ELF-1 (cell line): ENCODE data around the gene NAA10.
A peak's percentile ranks its signal among the peaks of the same experiment; 100 is the strongest.

Experiments
- DNase-seq: peaks from one replicate; pipeline ENCODE4 v3.0.0-alpha.2; 2016; ENCODE audit warnings: low read depth, low spot score

NAA10 gene

DNA sequence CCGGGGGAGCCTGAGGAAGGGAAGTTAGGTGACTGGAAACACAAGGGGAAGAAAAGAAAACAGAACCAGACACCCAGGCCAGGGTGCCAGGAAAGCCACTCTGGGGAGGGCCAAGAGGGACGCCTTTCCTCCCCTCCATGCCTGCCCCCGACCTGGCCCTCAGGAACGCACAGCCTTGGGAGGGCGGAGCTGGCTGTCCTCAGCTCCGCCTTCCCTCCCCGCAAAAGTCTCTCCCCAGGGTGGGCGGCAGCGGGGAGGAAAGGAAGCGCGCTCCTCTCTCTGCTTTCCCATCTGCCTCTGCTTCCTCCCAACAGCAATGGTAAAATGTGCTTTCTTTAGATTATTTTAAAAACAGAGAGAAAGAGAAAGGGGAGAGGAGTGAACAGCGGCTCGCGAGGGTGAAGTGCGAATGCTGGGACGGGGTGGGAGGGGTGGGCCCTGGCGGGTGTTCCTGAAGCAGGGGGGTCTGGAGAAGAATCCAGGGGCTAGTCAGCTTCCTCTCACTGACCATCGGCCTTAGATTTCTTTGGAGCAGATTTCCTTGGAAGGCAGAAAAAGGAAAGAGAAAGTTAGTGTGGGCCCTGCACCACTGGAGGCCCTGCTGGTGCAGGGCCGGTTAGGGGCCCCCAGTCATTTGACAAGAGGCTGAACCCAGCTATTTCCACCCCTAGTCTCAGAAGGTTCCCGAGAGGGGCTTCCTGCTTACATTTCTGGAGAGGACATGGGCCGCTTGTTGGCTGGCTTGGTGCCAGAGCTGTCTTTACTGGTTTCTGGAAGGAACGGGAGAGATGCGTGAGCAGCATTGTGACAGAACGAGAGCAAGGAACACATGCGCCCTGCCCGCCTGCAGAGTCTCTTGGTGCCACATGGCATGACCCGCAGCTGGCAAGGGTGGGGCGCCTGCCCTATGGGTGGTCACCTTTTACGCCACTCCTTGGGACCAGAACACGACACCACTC is 14.3 kb upstream of the NAA10 start:
- peak; percentile 42 for DNase-seq

DNA sequence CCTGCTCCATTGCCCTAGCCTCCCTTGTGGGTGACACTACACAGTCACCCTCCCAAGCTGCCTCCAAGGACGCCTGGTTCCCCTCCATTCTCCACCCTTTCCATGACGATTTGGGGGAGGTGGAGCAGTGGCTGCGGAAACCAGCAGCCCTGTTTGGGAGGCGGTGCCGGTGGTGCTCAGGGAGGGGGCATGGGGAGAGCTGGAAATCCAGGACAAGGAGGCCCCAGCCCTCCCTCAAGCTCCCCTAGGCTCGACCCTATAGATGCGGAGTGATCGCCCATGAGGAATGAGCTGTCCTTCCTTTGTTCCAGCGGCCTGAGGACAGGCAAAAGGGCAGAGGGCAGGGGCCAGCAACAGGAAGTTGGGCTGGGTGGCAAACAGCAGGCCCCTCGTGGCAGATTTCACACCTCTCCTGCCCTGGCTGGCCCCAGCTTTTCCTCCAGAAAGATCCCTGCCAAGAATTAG is 13.2 kb upstream of the NAA10 start:
- peak; percentile 61 for DNase-seq

DNA sequence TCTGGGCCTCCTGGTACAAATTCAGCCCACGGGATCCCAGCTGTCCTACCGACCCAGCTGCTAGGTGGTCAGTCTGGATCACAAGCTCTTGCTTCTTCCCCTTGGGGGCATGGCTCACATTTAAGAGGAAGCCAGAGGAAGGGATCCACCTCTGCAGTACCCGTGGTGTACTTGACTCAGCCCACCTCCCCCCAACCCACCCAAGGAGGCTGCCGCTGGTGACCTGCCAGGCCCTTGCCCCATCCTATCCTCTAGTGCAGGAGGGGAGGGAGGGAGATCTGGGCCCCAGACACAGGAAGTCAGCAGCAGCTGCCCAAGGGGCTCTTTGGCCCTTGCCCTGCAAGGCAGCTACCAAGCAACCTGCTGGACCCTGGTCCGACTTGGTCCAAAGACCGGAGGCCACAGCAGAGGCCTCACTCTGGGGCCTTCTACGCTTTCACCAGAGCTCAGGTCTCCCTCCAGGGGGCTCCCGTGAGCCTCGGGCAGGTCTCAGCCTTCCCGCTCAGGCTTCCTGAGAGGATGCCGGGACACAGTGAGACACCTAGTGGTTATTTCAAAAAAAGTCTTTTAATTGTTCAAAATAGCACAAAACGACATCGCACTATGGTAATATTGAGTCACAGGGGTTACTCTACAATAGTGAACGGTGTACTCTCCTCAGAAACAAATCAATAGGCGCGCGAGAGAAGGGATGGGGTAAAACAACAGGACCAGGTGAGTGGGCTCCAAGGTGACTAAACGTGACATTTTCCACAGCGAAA is 12.4 kb upstream of the NAA10 start:
- peak; percentile 89 for DNase-seq

DNA sequence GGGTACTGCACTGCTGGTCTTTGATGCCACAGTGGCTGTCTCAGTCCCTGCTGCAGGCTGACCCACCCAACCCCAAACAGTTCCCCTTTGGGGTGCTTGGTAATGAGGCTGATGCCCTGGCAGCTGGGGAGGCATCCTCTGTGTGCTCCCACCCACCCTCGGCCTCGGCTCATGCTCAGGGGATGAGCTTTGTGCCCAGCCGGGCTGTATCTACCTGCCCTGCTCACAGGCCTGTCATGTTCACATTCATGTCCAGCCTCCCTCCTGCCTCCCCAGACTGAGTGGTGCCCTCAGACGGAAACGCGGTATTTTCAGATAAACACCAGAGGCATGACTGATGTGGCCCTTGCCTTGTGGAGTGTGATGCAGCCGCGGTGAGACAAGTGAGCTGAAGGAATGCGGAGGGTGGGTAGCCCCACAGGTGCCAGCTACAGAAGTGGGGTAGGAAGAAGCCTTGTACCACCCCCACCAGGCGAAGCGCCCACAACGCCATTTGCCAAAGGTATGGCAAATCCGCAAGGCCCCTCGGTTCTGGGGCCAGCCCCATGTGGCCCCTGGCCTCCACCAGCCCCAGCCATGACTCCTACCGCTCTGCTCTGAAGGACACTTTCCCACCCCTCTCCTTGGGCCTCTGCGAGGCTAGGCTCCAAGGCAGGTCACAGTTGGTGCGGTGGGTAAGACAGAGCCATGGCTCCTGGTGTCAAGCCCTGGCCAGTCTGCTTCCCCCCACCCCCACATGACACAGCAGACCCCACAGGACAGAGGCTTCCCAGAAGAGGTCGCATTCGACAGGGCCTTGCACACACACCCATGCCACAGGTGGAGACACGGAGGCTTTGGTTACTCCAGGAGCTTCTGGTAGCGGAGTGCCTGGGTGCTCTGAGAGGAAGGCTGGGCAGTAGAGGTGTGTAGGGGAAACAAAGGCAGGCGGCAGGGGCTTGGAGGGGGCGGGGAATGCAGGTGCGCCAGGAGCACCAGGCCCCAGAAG is 11.4 kb upstream of the NAA10 start:
- no peak for DNase-seq

DNA sequence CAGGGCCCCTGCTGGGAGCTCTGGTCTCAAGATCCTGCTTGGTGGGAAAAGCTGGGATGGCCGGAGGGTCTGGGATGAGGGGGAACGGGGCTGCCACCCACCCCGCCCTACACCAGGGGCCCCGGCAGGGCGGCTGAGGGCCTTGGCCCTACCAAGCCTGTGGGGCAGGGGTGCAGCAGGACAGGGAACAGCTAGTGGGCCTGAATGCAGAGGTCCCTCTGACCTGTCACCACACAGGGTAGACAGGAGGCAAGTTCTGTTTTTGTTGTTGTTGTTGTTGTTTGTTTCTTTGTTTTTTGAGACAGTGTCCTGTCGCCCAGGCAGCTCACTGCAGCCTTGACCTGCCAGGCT is 9.9 kb upstream of the NAA10 start:
- DNase-seq: no peak

DNA sequence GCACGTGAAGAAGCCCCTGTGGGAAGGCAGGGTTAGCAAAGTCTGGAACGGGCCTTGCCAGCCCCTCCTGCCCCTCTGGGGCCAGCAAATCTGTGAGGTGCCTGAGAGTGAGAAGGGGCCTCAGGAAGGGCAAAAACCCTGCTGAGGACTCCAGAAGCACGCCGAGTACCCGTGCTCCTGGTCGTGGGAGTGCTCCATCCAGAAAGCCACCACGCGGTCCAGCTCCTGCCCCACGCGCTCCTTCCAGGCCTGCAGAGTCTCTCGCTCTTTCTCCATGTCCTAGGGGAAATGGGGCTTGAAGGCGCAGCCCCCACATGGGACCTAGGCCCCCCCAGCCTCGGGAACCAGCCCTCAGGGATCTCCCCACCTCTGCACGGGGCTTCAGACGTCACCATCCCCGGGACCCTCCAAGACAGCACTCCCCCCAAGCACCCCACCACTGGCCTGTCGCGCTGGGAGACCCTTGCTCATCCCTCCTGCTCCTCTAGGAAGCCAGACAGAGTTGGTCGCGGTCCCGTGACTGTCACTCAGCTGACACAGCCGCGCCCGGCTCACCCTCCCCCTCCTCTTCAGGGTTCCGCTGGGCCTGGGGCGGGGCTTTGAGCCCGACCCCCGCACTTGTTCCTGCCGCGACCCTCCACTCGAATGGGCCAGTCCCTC is 9.4 kb upstream of the NAA10 start, which contains the start of gene RENBP:
RENBP (minus strand) TSS at position 504 of the 660 bp plus-strand sequence; CDS start at position 471, 33 bp downstream.
- peak; percentile 94 for DNase-seq

DNA sequence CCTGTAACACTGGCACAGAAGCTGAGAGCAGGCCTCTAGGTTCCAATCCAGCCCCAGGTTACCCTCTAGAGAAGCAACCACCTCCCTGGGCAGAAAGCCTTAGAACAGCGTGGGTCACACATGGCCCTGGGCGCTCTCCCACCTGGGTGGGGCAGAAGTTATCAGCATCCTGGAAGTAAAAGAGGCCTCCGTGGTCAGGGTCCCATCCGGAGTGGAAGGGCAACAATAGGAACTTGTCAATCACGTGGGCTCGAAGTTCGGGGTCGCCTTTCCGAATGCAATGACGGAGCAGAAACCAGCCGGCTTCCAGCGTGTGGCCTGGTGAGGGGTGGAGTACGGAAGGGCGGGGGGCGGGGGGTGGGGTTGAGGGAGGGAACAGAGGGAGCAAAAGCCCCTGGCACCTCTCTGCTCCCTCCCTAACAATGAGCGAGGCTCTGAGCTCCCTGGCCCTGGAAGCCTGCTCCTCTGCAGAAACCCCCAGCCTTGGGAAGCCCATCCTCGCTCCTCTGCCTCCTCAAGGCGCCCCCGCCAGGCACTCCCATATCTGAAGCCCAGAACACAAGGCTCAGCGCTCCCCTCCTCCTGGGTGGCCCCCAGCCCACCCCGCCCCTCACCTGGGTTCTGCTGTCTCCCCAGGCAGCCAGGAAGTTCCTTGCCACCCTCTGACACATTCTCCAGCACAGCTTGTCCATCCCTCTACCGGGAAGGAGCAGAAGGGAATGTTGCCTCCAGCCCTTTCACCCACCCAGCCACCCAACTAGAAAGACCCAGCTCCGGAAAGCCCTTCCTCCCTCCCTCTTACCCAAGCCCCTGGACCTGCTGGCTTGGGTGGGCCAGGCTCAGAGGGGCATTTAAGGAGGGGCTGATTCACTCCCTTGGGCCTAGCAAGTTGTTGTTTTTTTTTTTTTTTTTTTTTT is 6.8 kb upstream of the NAA10 start:
- peak; percentile 55 for DNase-seq

DNA sequence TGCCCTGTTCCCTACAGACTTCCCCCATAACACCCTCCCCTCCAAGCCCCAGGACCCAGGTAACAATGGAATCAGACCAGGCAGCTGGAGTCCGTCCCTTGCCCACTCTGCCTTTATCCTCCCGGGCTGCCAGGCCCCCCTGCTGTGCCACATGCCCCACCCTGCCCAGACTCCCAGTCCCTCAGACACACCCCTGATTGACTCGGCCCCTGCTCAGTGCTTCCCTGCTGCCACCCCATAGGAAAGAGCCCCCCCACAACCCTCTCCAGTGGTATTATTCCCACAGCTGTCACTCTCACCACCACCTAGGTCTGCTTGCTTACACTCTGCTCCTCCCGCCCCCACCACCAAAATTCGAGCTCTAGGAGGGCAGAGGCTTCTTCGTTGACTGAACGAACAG is 4.7 kb upstream of the NAA10 start:
- no peak for DNase-seq

DNA sequence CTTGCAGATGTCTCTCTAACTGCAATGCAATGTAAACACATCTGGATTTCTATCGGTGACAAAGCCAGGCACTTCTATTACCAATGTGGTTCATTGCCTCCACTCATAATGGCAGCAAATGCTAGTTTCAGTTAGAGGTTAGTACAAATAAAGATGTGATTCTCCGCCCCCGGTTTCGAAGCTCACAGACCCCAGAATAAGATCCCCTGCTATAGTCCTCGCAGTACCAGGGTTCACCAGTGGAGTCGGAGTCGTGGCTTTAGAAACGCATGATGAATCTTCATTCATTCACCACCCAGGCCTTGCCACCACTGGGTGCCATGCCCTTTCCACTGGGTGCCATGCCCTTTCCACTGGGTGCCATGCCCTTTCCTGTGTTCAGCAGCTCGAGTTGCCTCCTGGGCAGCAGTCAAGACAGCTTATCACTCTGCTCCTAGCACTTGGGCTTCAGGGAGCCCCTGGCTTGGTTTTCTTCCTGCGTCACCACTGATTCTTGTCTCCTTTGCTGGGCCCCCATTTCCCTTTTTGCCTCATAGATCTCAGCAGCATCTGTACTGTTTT is 3.5 kb upstream of the NAA10 start:
- DNase-seq: no peak

DNA sequence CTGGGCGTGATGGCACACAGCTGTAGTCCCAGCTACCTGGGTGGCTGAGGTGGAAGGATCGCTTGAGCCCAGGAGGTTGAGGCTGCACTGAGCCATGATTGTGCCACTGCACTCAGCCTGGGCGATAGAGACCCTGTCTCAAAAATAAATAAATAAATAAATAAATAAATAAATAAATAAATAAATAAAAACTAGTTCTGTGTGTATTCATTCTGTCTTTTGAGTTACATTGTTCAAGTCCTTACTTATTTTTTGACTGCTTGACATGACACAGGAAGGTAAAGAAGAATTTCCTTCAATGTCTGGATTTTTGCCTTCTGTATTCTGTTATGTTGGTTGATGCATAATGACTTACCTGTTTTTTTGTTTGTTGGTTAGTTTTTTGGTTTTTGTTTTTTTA is 2.2 kb upstream of the NAA10 start:
- DNase-seq: no peak

DNA sequence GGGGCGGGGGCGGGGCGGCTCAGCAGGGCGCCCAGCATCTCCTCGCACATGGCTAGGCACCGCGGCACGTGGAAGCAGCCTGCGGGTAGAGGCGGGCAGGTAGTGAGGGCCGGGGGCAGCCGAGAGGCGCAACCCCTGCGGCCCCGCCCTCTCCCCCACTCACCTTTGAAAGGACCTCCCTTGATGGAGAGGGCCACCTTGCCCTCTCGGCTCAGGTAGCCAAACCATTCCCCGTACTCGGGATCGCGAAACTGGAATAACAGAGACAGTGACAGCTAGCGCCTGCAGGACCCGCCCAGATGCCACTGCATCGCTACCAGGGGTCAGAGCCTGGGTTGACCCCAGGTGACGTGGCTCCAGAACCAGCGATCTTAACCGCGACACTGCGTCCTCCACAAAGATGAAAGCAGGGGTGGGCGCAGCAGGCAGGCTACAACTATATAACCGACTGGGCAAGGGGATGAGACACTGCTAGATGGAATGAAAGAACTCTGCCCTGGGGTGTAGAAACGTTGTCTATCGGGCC is 552 bp upstream of the NAA10 start:
- peak; percentile 85 for DNase-seq

DNA sequence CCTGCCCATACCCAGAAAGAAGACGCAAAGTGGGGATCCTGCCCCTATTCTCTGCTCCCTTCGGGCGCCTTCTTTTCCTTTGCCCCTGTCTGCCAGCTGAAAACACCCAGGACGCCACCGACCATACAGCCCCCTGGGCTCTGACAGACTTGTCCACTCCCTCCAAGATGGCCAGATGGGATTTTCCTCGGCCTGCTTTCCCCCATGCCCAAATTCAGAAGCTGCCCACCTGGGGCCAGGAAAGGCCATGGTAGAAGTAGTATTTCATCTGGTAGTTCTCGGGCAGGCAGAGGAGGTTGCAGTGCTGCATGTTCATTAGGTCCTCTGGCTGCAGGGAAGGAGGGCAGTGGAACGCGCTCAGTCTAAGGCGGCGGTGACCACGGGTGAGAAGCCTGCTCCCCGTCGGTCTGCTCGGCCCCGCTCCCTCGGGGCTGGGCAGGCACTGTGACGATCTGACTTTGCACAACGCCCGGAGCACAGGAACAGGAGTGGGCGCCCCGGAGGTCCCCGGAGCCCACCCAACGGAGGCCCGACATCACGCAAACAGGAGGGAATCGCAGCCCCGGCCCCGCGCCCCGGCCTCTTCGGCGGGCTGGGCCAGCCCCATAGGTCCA is 582 bp downstream of the NAA10 start:
- no peak for DNase-seq

DNA sequence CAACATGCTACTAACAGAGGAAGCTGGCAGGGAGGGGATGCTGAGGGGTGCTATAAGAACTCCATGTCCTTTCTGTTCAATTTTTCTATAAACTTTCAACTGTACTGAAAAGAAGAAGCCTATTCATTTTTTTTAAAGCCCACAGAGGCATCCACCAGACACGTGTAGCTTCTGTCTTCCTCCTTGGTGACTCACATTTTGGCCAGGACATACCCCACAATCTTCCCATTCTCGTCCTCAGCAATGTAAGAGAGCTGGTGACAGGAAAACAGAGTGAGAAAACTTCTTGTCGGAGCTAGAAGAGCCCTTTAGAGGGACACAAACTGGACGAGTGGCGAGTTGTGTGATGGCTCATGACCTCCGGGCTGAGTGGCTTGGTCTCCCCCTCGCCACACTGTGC is 1.1 kb downstream of the NAA10 start:
- DNase-seq: no peak

DNA sequence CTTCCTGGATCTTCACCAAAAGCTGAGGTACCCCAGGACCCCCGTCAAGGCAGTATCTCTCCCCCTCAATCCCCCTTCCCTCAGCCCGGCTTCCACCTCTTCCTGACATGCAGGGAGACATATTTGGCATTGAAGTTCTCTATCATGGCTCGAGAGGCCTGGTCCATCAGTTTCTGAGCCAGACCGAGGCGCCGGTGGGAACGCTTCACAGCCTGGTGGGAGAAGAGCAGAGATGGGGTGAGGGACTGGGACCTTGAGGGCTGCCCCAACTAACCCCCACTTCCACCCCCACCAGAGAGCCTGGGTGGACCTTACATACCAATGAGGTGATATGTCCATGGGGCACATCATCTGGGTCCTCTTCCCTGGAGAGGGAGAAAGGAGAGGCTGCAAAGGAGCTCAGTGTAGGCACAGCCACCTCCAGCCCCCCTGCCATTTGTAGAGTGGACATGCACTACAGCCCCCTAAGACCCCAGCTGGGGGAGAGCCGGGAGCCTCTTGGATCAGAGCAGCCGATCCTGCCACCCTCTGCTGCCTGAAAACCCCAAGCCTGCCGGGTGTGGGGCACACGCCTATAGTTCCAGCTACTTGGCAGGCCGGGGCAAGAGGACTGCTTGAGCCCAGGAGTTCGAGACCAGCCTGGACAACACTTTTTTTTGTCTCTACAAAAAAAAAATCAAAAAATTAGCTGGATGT is 2.5 kb downstream of the NAA10 start:
- DNase-seq: no peak

DNA sequence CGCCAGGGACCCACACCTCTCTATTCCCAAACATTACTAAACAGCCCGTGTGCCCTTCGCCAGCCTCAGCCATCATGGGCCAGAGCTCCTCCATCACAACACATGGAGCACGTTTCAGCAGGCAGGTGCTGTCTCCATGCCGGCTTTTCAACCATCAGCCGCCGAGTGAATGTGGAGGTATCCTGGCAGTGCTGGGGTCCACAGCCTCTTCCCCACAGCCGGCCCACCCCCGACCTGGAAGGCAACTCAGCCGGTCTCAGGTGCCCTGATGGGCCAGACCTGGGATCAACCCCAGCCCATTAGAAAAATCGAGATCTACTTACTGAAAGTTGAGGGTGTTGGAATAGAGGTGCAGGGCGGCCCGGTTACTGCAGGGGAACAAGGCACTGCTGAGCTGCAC is 3.1 kb downstream of the NAA10 start:
- DNase-seq: no peak

DNA sequence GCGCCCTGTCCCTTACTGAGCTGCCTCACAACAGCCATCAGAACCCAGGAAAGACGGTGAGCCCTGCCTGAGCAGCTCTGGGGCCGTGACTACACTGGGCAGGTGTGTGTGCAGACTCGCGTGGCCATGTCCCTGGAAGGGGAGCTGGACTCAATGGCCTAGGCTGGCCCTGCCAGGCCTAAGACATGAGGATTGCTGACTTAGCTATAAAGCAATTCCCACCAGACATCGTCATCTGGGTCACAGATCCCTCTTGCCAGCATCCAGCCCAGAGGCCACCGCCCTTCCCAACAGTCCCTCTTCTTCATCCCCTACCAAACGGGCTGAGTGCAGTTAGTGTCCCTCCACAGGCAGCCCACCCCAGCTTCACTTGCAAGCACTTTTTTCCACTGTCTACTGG is 3.7 kb downstream of the NAA10 start:
- DNase-seq: no peak

DNA sequence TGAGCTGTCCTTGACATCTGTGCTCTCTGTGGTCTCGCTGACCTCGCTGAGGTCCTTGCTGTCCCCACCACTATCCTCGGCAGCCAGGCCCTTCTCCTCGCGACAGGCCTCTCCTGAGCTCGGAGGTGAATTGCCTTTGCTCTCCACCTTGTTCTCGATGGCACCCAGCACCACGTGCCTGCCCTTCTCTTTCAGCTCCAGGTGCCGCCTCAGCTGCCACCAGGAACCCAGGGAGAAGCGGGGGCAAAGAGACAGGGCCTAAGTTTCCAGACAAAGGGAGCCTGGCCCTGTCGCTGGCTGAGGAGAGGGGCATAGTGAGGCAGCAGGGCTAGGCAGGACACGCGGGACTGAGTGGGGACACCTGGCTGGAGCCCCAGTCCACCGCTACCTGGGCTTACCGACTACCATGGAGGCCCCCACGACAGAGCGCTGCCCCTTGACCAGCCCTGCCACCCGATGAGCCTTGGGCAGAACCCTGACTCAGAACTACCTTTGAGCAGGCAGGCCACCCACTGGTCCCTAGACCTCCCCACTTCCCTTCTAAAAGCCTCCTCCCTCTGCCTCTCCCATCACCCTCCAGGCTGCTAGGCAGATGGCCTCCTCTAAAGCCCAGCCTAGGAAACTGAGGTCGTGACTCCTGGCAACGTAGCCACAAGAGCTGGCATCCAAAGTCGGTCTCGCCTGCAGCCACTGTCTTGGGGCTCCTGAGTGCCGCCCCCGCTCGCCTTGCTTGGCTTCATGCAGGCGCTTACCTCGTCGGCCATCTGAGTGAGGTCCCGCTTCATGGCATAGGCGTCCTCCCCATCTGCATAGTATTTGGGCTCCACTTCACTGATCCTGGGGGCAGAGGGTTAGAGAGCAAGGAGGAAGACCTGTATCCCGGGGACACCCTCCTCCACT is 4.6 kb downstream of the NAA10 start:
- DNase-seq: no peak
